Stomach (tissue), 9 donors: ENCODE data around the gene KIR2DL1. TPM values are rescaled to one million over a fixed set of nuclear protein-coding genes. Genes with fewer than 3 reads are reported as not detected.
"Not testable (repeated sequence)": the region's sequence is repeated elsewhere in the genome, so short reads cannot be mapped to it uniquely, and the experiment has no call there.

Experiments used
- DNase-seq, 2 donors: peaks; one replicate each; pipeline versions ENCODE4 v3.0.0 to v3.0.0-alpha.2; 2013 to 2019
- H3K27ac ChIP-seq, 5 donors: fragments of 200-600 bp in 4 of 5; sonication (generic) in 4 of 5; one replicate each; pipeline ENCODE4 v1.5.1; 2013 to 2019; ENCODE audit warnings: mild to moderate bottlenecking in 1 of 5, moderate library complexity in 1 of 5
- H3K27me3 ChIP-seq, 3 donors: fragments of 200-600 bp; sonication (generic); one replicate each; pipeline ENCODE4 v1.5.1; 2017 to 2019; ENCODE audit warnings: mixed run types in 1 of 3
- H3K36me3 ChIP-seq, 4 donors: fragments of 200-600 bp; sonication (generic); 1 replicate in 3 of 4; 2 replicates in 1 of 4; pipeline ENCODE4 v1.5.1; 2016 to 2019
- H3K4me1 ChIP-seq, 4 donors: fragments of 200-600 bp; sonication (generic); one replicate each; pipeline ENCODE4 v1.5.1; 2016 to 2019
- H3K4me3 ChIP-seq, 4 donors: fragments of 200-600 bp; sonication (generic) in 3 of 4; one replicate each; pipeline ENCODE4 v1.5.1; 2016 to 2019; ENCODE audit warnings: mild to moderate bottlenecking in 1 of 4
- H3K9me3 ChIP-seq, 4 donors: fragments of 200-600 bp; sonication (generic); one replicate each; pipeline ENCODE4 v1.5.1; 2016 to 2019
- WGBS, 5 donors: extraction: QIAGEN DNeasy Blood & Tissue Kit in 3 of 5; methylation state at CpG; one replicate each; pipeline versions ENCODE4 v1.1.5 to v1.1.7; 2013 to 2018; 5-methylcytosine and 5-hydroxymethylcytosine counted together
- intact Hi-C: fragments of 100-400 bp; cut with DNase I; formaldehyde crosslinking; loops from one replicate; pipeline ENCODE4 v1.15.1; 2023; ENCODE audit warnings: low total_unique reads
- polyA plus RNA-seq, 3 donors: library from polyadenylated mRNA; stranded (reverse); fragments of 200-250 nt; gene quantifications; one replicate each; pipeline ENCODE4 v1.2.3, GENCODE V29; 2013
- total RNA-seq, 5 donors: library from RNA; depleted of rRNA; stranded (reverse); fragments of >200 nt; gene quantifications; one replicate each; pipeline versions ENCODE4 v1.1.0 to v1.2.3, GENCODE V29; 2014 to 2016
- donor health status: healthy with polysubstance abuse.
- donor health status: Bipolar disorder and iron deficiency.
- donor health status: healthy.

Gene KIR2DL1
- total and polyA plus RNA-seq, 8 donors, result not detected

GRCh38 chr19:54770511-54770910 is 918 bp downstream of the KIR2DL1 start:
- H3K4me1 ChIP-seq, H3K4me3 ChIP-seq, H3K27me3 ChIP-seq, intact Hi-C loops, DNase-seq, H3K36me3 ChIP-seq, H3K9me3 ChIP-seq, H3K27ac ChIP-seq: not testable (repeated sequence)
- 68 to 86% (median 83%) methylated on average over 3 to 4 of the region's 4 CpGs for WGBS, 5 donors

- H3K36me3 ChIP-seq, H3K27me3 ChIP-seq, H3K4me3 ChIP-seq, intact Hi-C loops, DNase-seq, H3K4me1 ChIP-seq, H3K9me3 ChIP-seq, H3K27ac ChIP-seq: not testable (repeated sequence)
- 70 to 82% (median 78%) methylated on average over 11 to 15 of the region's 15 CpGs for WGBS, 5 donors
Observed at GRCh38 chr19:54771018-54771960, 1.7 kb downstream of the KIR2DL1 start.

- H3K27ac ChIP-seq, DNase-seq, H3K4me1 ChIP-seq, H3K9me3 ChIP-seq, H3K4me3 ChIP-seq, H3K36me3 ChIP-seq, H3K27me3 ChIP-seq, intact Hi-C loops: not testable (repeated sequence)
- WGBS, 5 donors, result 31 to 63% (median 43%) methylated on average over 2 of the region's 2 CpGs
Observed at GRCh38 chr19:54772666-54773065, 3.1 kb downstream of the KIR2DL1 start.

GRCh38 chr19:54775095-54775815 is 5.7 kb downstream of the KIR2DL1 start:
- H3K4me1 ChIP-seq, H3K36me3 ChIP-seq, H3K27ac ChIP-seq, DNase-seq, H3K4me3 ChIP-seq, H3K27me3 ChIP-seq, H3K9me3 ChIP-seq: not testable (repeated sequence)
- WGBS, 5 donors, result 67 to 80% (median 79%) methylated on average over 12 of the region's 12 CpGs
- intact Hi-C loops, result loop anchor here (5.0 kb wide), 1 partner anchor 72 kb away; no protein-coding TSS in a partner anchor

GRCh38 chr19:54775830-54776229 is 6.2 kb downstream of the KIR2DL1 start:
- H3K27ac ChIP-seq, H3K9me3 ChIP-seq, H3K4me3 ChIP-seq, H3K36me3 ChIP-seq, H3K4me1 ChIP-seq, DNase-seq, H3K27me3 ChIP-seq: not testable (repeated sequence)
- 64 to 85% (median 71%) methylated on average over 8 of the region's 8 CpGs for WGBS, 5 donors
- intact Hi-C loops, result loop anchor here (5.0 kb wide), 1 partner anchor 71 kb away; no protein-coding TSS in a partner anchor

GRCh38 chr19:54777851-54778250 is 8.3 kb downstream of the KIR2DL1 start:
- H3K36me3 ChIP-seq, H3K27me3 ChIP-seq, H3K27ac ChIP-seq, DNase-seq, H3K9me3 ChIP-seq, H3K4me1 ChIP-seq, H3K4me3 ChIP-seq: not testable (repeated sequence)
- intact Hi-C loops, result loop anchor here (5.0 kb wide), 1 partner anchor 69 kb away; no protein-coding TSS in a partner anchor
- WGBS, 5 donors, result 31 to 77% (median 55%) methylated on average over 2 to 4 of the region's 4 CpGs

GRCh38 chr19:54778896-54779295 is 9.3 kb downstream of the KIR2DL1 start:
- not testable (repeated sequence) for H3K27me3 ChIP-seq, H3K4me3 ChIP-seq, H3K27ac ChIP-seq, H3K9me3 ChIP-seq, H3K36me3 ChIP-seq, H3K4me1 ChIP-seq, DNase-seq
- WGBS, 5 donors, result 56 to 79% (median 65%) methylated on average over 7 of the region's 7 CpGs
- intact Hi-C loops, result loop anchor here (5.0 kb wide), 1 partner anchor 68 kb away; no protein-coding TSS in a partner anchor

- H3K27me3 ChIP-seq, H3K9me3 ChIP-seq, H3K27ac ChIP-seq, H3K4me1 ChIP-seq, H3K4me3 ChIP-seq, intact Hi-C loops, H3K36me3 ChIP-seq, DNase-seq: not testable (repeated sequence)
- 53 to 85% (median 77%) methylated on average over 4 of the region's 4 CpGs for WGBS, 5 donors
Observed at GRCh38 chr19:54782916-54783315, 13.3 kb downstream of the KIR2DL1 start.

- H3K27ac ChIP-seq, H3K4me3 ChIP-seq, DNase-seq, H3K27me3 ChIP-seq, intact Hi-C loops, H3K4me1 ChIP-seq, H3K9me3 ChIP-seq, H3K36me3 ChIP-seq: not testable (repeated sequence)
- 84 to 88% (median 87%) methylated on average over 23 to 24 of the region's 24 CpGs for WGBS, 5 donors
Observed at GRCh38 chr19:54786091-54786723, 16.6 kb downstream of the KIR2DL1 start.

GRCh38 chr19:54788154-54788553 is 18.6 kb downstream of the KIR2DL1 start:
- WGBS, 5 donors, result 80 to 86% (median 83%) methylated on average over 2 to 6 of the region's 6 CpGs

More at GRCh38 chr19:54788154-54788553, 18.6 kb downstream of the KIR2DL1 start:
- H3K27me3 ChIP-seq, H3K4me3 ChIP-seq, H3K36me3 ChIP-seq, intact Hi-C loops, H3K9me3 ChIP-seq, H3K27ac ChIP-seq, DNase-seq, H3K4me1 ChIP-seq: not testable (repeated sequence)
